Measurements from ENCODE around the gene PTPRH. TPM values are rescaled to one million over a fixed set of nuclear protein-coding genes. Genes with fewer than 3 reads are reported as not detected.

Gene PTPRH
- 0.31 TPM in 1 of 2 replicates, not detected in the other for total RNA-seq
- long read RNA-seq: 0 reads

- no peak within 1 kb of the TSS for H3K4me3 Mint-ChIP-seq (ENCODE audit: unreplicated experiment)
These were observed at the start of gene PTPRH for GRCh38 chr19:55208880-55209692. TSS of gene PTPRH (minus strand) at chr19:55209501. CDS start at chr19:55209433, 68 bp downstream.

DNA sequence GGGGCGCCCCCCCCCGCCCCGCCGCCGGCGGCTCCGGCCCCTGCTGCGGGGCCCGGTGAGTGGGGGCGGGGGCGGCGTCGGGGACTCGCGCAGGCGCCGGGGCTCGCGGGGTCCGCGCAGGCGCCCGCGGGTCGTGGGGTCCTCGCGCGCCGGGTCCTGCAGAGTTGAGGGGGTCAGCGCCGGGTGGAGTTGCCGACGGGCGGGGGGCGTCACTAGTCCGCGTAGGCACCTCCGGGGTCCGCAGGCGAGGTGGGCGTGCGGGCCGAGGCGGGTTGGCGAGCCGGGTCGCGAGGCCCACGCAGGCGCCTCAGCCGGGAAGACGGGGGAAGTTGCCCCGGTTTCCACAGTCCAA is 49.2 kb upstream of the PTPRH start:
- Mint-ChIP-seq H3K9me3 (ENCODE audit: unreplicated experiment) (no peaks in the 10 kb centered on the region), H3K4me1 (ENCODE audit: unreplicated experiment) (peaks cover 47% of the 10 kb centered on the region), H3K36me3 (ENCODE audit: unreplicated experiment) (peaks cover 2% of the 10 kb centered on the region), H3K27me3 (ENCODE audit: unreplicated experiment) (no peaks in the 10 kb centered on the region), H3K4me3 (ENCODE audit: unreplicated experiment) (peak overlapping the region; percentile 81), H3K27ac (ENCODE audit: unreplicated experiment) (peak overlapping the region; percentile 98)
- TF ChIP-seq CTCF (IDR thresholded peaks at IDR 0.05): no peak
- DNase-seq (ENCODE audit: extremely low spot score, unreplicated experiment): no peak

More at GRCh38 chr19:55208880-55209692, at the start of gene PTPRH:
- peaks cover 26% of the 10 kb centered on the region for H3K4me1 Mint-ChIP-seq (ENCODE audit: unreplicated experiment)
- no peak for TF ChIP-seq CTCF (IDR thresholded peaks at IDR 0.05)
- H3K27ac Mint-ChIP-seq (ENCODE audit: unreplicated experiment): peak within 1 kb of the TSS; percentile 42
- DNase-seq (ENCODE audit: extremely low spot score, unreplicated experiment): no peak
- no peaks in the 10 kb centered on the region for H3K36me3 Mint-ChIP-seq (ENCODE audit: unreplicated experiment)
- peaks cover 9% of the 10 kb centered on the region for H3K27me3 Mint-ChIP-seq (ENCODE audit: unreplicated experiment)
- H3K9me3 Mint-ChIP-seq (ENCODE audit: unreplicated experiment): peaks cover 6% of the 10 kb centered on the region

DNA sequence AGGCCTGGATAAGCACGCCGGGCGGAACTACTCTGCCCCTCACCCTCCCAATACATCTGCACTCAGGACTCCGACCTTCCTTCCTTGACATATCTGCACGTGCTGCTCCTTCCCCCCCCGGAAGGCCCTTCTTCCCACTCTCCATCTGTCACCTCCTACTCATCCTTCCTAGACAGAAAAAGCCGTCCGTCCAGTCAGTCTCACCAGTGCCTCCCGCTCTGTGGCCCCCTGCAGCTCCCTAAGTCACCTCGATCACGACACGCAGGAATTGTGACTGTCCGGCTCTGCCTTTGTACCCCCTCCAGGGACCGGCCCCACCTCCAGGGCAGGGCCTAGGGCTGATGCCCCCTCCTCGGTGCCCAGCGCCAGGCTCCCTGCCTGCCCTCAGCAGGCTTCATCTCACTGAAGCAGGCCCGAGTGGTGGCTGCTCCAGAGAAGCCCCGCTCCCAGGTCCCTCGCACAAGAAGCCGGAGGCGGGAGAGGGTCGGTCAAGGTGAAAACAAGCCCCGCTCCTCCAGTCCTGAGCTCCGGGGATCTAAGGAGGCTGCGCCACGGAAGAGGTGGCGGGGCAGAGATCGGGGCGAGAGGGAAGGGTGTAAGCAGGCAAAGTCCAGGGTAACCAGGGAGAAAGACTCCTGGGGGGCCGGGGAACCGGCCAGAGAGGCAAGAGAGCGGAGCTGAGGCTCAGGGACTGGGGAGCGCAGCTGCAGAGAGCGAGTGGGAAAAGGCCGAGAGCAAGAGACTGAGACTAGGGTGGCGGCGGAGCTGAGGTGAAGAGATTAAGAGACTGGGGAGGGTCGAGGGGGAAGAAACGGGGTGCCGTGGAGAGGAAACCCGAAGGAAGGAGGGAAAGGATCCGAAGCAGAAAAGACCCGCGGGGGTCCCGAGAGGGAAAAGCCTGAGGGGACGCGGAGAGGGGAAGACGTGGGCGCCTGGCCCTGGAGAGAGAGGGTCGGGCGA is 48.4 kb upstream of the PTPRH start:
- peak overlapping the region; percentile 91 for H3K27ac Mint-ChIP-seq (ENCODE audit: unreplicated experiment)
- no peaks in the 10 kb centered on the region for H3K27me3 Mint-ChIP-seq (ENCODE audit: unreplicated experiment)
- H3K9me3 Mint-ChIP-seq (ENCODE audit: unreplicated experiment): no peaks in the 10 kb centered on the region
- no peak for TF ChIP-seq CTCF (IDR thresholded peaks at IDR 0.05)
- peaks cover 47% of the 10 kb centered on the region for H3K4me1 Mint-ChIP-seq (ENCODE audit: unreplicated experiment)
- H3K36me3 Mint-ChIP-seq (ENCODE audit: unreplicated experiment): peaks cover 2% of the 10 kb centered on the region
- peak overlapping the region; percentile 95 for H3K4me3 Mint-ChIP-seq (ENCODE audit: unreplicated experiment)
- no peak for DNase-seq (ENCODE audit: extremely low spot score, unreplicated experiment)

DNA sequence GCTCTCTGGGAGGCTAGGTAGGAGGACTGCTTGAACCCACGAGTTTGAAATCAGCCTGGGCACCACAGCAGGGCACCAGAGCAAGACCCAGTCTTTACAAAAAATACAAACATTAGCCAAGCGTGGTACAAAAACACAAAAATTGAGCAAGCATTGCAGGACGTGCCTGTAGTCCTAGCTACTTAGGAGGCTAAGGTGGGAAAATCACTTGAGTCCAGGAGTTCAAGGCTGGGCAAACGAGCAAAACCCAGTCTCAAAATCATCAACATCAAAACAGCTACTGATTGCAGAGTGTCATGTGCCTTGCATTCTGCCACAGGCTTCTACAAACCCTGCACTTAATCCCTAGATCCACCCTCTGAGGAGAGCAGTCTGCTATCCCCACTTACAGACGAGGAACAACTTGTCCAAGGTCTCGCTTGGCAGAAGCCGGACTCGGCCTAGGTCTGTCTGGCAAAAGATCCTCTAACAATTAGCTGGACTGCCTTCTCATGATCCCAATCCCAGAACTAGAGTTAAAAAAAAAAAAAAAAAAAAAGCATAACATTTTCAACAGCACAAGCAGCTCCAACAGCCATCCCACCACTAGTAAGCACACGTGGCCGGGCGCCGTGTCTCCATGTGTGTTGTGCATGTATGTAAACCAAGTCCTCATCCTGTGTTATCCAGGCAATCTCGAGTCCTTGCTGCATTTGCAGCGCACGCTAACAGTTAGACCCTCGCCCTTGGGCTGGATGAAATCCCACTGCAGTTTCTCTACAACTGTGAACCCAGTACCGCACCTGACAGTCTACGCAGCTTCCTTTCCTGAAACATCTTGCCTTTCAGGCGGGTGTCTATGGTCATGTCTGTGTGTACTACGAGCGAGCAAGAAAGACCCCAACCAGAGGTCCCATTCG is 47.5 kb upstream of the PTPRH start:
- H3K4me1 Mint-ChIP-seq (ENCODE audit: unreplicated experiment): peaks cover 47% of the 10 kb centered on the region
- TF ChIP-seq CTCF (IDR thresholded peaks at IDR 0.05): no peak
- DNase-seq (ENCODE audit: extremely low spot score, unreplicated experiment): no peak
- peak overlapping the region; percentile 91 for H3K27ac Mint-ChIP-seq (ENCODE audit: unreplicated experiment)
- no peaks in the 10 kb centered on the region for H3K27me3 Mint-ChIP-seq (ENCODE audit: unreplicated experiment)
- H3K36me3 Mint-ChIP-seq (ENCODE audit: unreplicated experiment): no peaks in the 10 kb centered on the region
- H3K9me3 Mint-ChIP-seq (ENCODE audit: unreplicated experiment): no peaks in the 10 kb centered on the region
- H3K4me3 Mint-ChIP-seq (ENCODE audit: unreplicated experiment): peak overlapping the region; percentile 95
